ENCODE measurements around the gene NRXN3. TPM values are rescaled to one million over a fixed set of nuclear protein-coding genes. Genes with fewer than 3 reads are reported as not detected.

NRXN3 gene
- polyA plus RNA-seq, 1 of the 3 experiments (the other 2 are of a cell fraction) = 1.6 TPM

GRCh38 chr14:79706382-79706781 lies 1536.2 kb downstream of the NRXN3 start:
- Histone ChIP-seq H3K9me3 (no peaks in the 10 kb centered on the region), H3K9me2 (no peaks in the 10 kb centered on the region; the same call in 1 of the 2 replicates), H3K9ac (no peak overlapping the region), H3K27ac (ENCODE audit: low read depth in 2 of 2, low read length in 1 of 2) (no peak overlapping the region), H3K4me1 (ENCODE audit: control insufficient read depth in 1 of 2, insufficient read depth in 2 of 2, low read depth in 1 of 2, low read length in 1 of 2) (no peaks in the 10 kb centered on the region), H3K79me2 (ENCODE audit: insufficient read depth) (no peaks in the 10 kb centered on the region), H4K20me1 (ENCODE audit: insufficient read depth) (no peaks in the 10 kb centered on the region), H3K36me3 (replicated peaks in 1 of 2; ENCODE audit: control insufficient read depth in 1 of 2, insufficient read depth in 2 of 2, low read length in 1 of 2) (no peaks in the 10 kb centered on the region), H3K4me3 (ENCODE audit: low read depth in 2 of 2, low read length in 1 of 2) (no peak overlapping the region), H3K4me2 (no peak overlapping the region), H3K27me3 (ENCODE audit: insufficient read depth) (no peaks in the 10 kb centered on the region), H2AFZ (ENCODE audit: low read depth) (no peak overlapping the region), H3F3A (replicated peaks; ENCODE audit: insufficient read depth) (peaks cover 3% of the 10 kb centered on the region)
- no peak for DNase-seq
- 24% methylated on average over 2 of the region's 2 CpGs for WGBS (ENCODE audit: low lambda C conversion rate)
- TF ChIP-seq CHD2 (IDR thresholded peaks at IDR 0.05; ENCODE audit: low read length, partially characterized antibody) = no peak
- TF ChIP-seq TAF1 (IDR thresholded peaks at IDR 0.05; ENCODE audit: borderline replicate concordance, low read depth, low read length) = no peak
- no peak for TF ChIP-seq FOSL2 (IDR thresholded peaks at IDR 0.05; ENCODE audit: borderline replicate concordance, low read depth)
- no peak for TF ChIP-seq CTCF (IDR thresholded peaks at IDR 0.05)
- TF ChIP-seq, protein P1, sequence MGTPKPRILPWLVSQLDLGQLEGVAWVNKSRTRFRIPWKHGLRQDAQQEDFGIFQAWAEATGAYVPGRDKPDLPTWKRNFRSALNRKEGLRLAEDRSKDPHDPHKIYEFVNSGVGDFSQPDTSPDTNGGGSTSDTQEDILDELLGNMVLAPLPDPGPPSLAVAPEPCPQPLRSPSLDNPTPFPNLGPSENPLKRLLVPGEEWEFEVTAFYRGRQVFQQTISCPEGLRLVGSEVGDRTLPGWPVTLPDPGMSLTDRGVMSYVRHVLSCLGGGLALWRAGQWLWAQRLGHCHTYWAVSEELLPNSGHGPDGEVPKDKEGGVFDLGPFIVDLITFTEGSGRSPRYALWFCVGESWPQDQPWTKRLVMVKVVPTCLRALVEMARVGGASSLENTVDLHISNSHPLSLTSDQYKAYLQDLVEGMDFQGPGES (IDR thresholded peaks at IDR 0.05; ENCODE audit: low read depth, low read length) = no peak
- no peak for TF ChIP-seq RFX5 (IDR thresholded peaks at IDR 0.05; ENCODE audit: low read length)
- no peak for TF ChIP-seq YY1 (IDR thresholded peaks at IDR 0.05; ENCODE audit: low read depth)
- no peak for TF ChIP-seq RCOR1 (IDR thresholded peaks at IDR 0.05; ENCODE audit: low read length)
- no peak for TF ChIP-seq REST (IDR thresholded peaks at IDR 0.05; ENCODE audit: low read depth, low read length)
- ChIA-PET POLR2A (no interaction called here), CTCF (no interaction called here)

All from SK-N-SH (cell line).